Prostate gland (tissue), 2 donors: ENCODE measurements around the gene GAL3ST1.

Source experiments
- CTCF ChIP-seq, 4 experiments: fragments of 200-600 bp in 2 of 4; fragments of 450-650 bp in 2 of 4; sonication (generic) in 2 of 4; IDR thresholded peaks; 1 replicate in 3 of 4; 2 replicates in 1 of 4; pipeline ENCODE4 v1.5.1; 2016 to 2019; ENCODE audit warnings: antibody characterized with exemption in 4 of 4, mild to moderate bottlenecking in 2 of 4, moderate library complexity in 2 of 4
- POLR2AphosphoS5 ChIP-seq: sonication (generic); formaldehyde crosslinking; IDR thresholded peaks from one replicate; pipeline ENCODE4 v1.6.1; 2017; ENCODE audit warnings: antibody characterized with exemption

DNA sequence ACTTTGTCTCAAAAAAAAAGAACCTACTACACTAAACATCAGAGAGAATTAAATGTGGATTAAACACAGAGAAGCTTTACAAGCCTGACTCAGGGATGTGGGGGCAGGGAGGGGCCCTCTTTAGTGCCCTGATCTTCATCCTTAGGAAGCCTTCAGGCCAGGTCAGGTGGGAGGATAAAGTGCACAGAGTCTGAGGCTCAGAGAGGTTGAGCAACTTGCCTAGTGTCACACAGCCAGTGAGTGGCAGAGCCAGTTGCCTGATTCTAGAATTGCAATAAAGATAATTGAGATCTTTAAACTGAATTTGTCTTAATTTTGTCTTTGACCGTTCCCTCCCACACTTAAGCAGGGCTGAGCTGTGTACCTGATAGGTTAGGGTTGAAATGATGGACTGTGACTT is 35.1 kb downstream of the GAL3ST1 start:
- TF ChIP-seq CTCF (IDR thresholded peaks at IDR 0.05) (no peak), POLR2AphosphoS5 (no peak)
